A549 (cell line): ENCODE results near the gene AIF1L. TPM values are rescaled to one million over a fixed set of nuclear protein-coding genes. Genes with fewer than 3 reads are reported as not detected.

ENCODE experiments used
- ATAC-seq, 2 experiments: fragments of 200-7000 bp in 1 of 2; fragments of >200 bp in 1 of 2; cut with Nextera tagmentation in 1 of 2; cut with Tn5 transposase in 1 of 2; 3 replicates each; pipeline versions ENCODE4 v1.8.0 to v1.9.1; 2018 to 2020; ENCODE audit warnings: mild to moderate bottlenecking in 1 of 2, moderate library complexity in 1 of 2
- CTCF ChIA-PET: fragments of 300-600 bp; sonication (Branson Sonifier 250); formaldehyde crosslinking; extraction: SDS; loops from one replicate; lab custom pipeline; 2021; ENCODE audit warnings: antibody characterized with exemption, inconsistent platforms; lab: Yijun Ruan, JAX
- POLR2A ChIA-PET: fragments of 350-600 bp; formaldehyde crosslinking; extraction: SDS; loops from one replicate; lab custom pipeline; 2021; ENCODE audit warnings: antibody characterized with exemption, inconsistent platforms; lab: Yijun Ruan, JAX
- DNase-seq, 2 experiments: peaks; one replicate each; pipeline versions ENCODE4 v3.0.0 to v3.0.0-alpha.2; 2011 to 2016; ENCODE audit warnings: low read depth in 1 of 2, low spot score in 1 of 2
- FAIRE-seq: peaks from 2 replicates; lab custom pipeline; 2011; peaks lifted over from hg19 to GRCh38; lab: Jason Lieb, UNC
- H3K27ac ChIP-seq, 2 experiments: fragments of >200 bp; sonication (Bioruptor Twin); formaldehyde crosslinking; 3 replicates each; pipeline ENCODE4 v1.5.1; 2016 to 2017
- H3K4me1 ChIP-seq: fragments of >200 bp; sonication (Bioruptor Twin); formaldehyde crosslinking; 3 replicates; pipeline ENCODE4 v1.6.1; 2016
- H3K4me2 ChIP-seq: fragments of >200 bp; sonication (Bioruptor Twin); formaldehyde crosslinking; 3 replicates; pipeline ENCODE4 v1.6.1; 2016
- H3K4me3 ChIP-seq: fragments of >200 bp; sonication (Bioruptor Twin); formaldehyde crosslinking; 3 replicates; pipeline ENCODE4 v1.5.1; 2016
- H3K9me3 ChIP-seq: fragments of >200 bp; sonication (Bioruptor Twin); formaldehyde crosslinking; 3 replicates; pipeline ENCODE4 v1.6.1; 2016
- CEBPB ChIP-seq, 2 experiments: fragments of >200 bp in 1 of 2; sonication (Bioruptor Twin) in 1 of 2; formaldehyde crosslinking in 1 of 2; IDR thresholded peaks; 2 replicates each; pipeline ENCODE4 v1.6.1; 2012 to 2016
- EHMT2 ChIP-seq: fragments of 200-600 bp; sonication (generic); IDR thresholded peaks from 2 replicates; pipeline ENCODE4 v1.6.1; 2016; ENCODE audit warnings: antibody characterized with exemption, low read depth, mild to moderate bottlenecking, moderate library complexity
- ELK1 ChIP-seq: fragments of 150-350 bp; IDR thresholded peaks from 2 replicates; pipeline ENCODE4 v1.6.1; 2014; ENCODE audit warnings: low read depth, mild to moderate bottlenecking, low read length
- EP300 ChIP-seq, 2 experiments: fragments of >200 bp; sonication (Bioruptor Twin); formaldehyde crosslinking; IDR thresholded peaks; 2 replicates in 1 of 2; 3 replicates in 1 of 2; pipeline ENCODE4 v1.6.1; 2016 to 2017
- ESRRA ChIP-seq: fragments of 150-350 bp; IDR thresholded peaks from 2 replicates; pipeline ENCODE4 v1.6.1; 2014; ENCODE audit warnings: mild to moderate bottlenecking, low read length, borderline replicate concordance
- HOXA7 ChIP-seq: fragments of 250-450 bp; sonication (Bioruptor Pico); IDR thresholded peaks from 2 replicates; pipeline ENCODE4 v1.5.0; 2020; ENCODE audit warnings: mild to moderate bottlenecking, moderate library complexity
- JUNB ChIP-seq: fragments of >200 bp; sonication (Bioruptor Twin); formaldehyde crosslinking; IDR thresholded peaks from 2 replicates; pipeline ENCODE4 v1.6.1; 2016
- MAZ ChIP-seq: fragments of 150-350 bp; IDR thresholded peaks from 2 replicates; pipeline ENCODE4 v1.6.1; 2014; ENCODE audit warnings: antibody characterized with exemption, low read depth, low read length, borderline replicate concordance
- NFE2L2 ChIP-seq: fragments of 150-350 bp; conservative IDR thresholded peaks from 2 replicates; pipeline ENCODE4 v1.6.1; 2014; ENCODE audit warnings: low read length
- NR3C1 ChIP-seq: fragments of >200 bp; sonication (Bioruptor Twin); formaldehyde crosslinking; IDR thresholded peaks from 3 replicates; pipeline ENCODE4 v1.6.1; 2017
- PHF8 ChIP-seq: fragments of 200-600 bp; sonication (generic); IDR thresholded peaks from 2 replicates; pipeline ENCODE4 v1.6.1; 2016; ENCODE audit warnings: low read depth, mild to moderate bottlenecking, antibody characterized with exemption, moderate library complexity, borderline replicate concordance
- POLR2A ChIP-seq: IDR thresholded peaks from 2 replicates; pipeline ENCODE4 v1.6.1; 2012; ENCODE audit warnings: mild to moderate bottlenecking, low read length
- RCOR1 ChIP-seq: fragments of 150-350 bp; IDR thresholded peaks from 2 replicates; pipeline ENCODE4 v1.6.1; 2014; ENCODE audit warnings: antibody characterized with exemption, low read length, low read depth
- RFX5 ChIP-seq: fragments of 450-650 bp; IDR thresholded peaks from 2 replicates; pipeline ENCODE4 v1.7.1; 2014; ENCODE audit warnings: antibody characterized with exemption, mild to moderate bottlenecking, moderate library complexity
- RNF2 ChIP-seq: fragments of 200-600 bp; sonication (generic); IDR thresholded peaks from 2 replicates; pipeline ENCODE4 v1.6.1; 2016; ENCODE audit warnings: low read depth, mild to moderate bottlenecking, antibody characterized with exemption, moderate library complexity, borderline replicate concordance
- SMC3 ChIP-seq: fragments of >200 bp; sonication (Bioruptor Twin); formaldehyde crosslinking; IDR thresholded peaks from 3 replicates; pipeline ENCODE4 v1.6.1; 2018; ENCODE audit warnings: inconsistent platforms
- WGBS: methylation state at CpG from one replicate; pipeline ENCODE4 v1.1.6; 2017; ENCODE audit errors: missing lambda C conversion rate; 5-methylcytosine and 5-hydroxymethylcytosine counted together
- polyA plus RNA-seq, 4 experiments: library from polyadenylated mRNA; depleted of rRNA in 3 of 4; stranded (reverse); fragments of >200 nt; fragmentation: RNase III in 1 of 4; extraction: RNeasy Plus Mini Kit Qiagen cat#74134 plus additional on column Dnase treatment in 1 of 4; gene quantifications; 2 replicates in 3 of 4; 3 replicates in 1 of 4; pipeline ENCODE4 v1.2.3, GENCODE V29; 2011 to 2017
- TF ChIP-seq, protein P1 (sequence below): fragments of 250-450 bp; sonication (Bioruptor Pico); IDR thresholded peaks from 2 replicates; pipeline ENCODE4 v1.5.0; 2021; ENCODE audit warnings: mild to moderate bottlenecking, moderate library complexity, borderline replicate concordance
- TF ChIP-seq, protein P2 (sequence below): fragments of >200 bp; sonication (Bioruptor Twin); formaldehyde crosslinking; IDR thresholded peaks from 2 replicates; pipeline ENCODE4 v1.6.1; 2016
- TF ChIP-seq, protein P3 (sequence below): fragments of >200 bp; sonication (Bioruptor Twin); formaldehyde crosslinking; IDR thresholded peaks from 3 replicates; pipeline ENCODE4 v1.5.1; 2016

The AIF1L gene
- polyA plus RNA-seq, 2 of the 4 experiments (the other 2 are of a cell fraction): 1.6 to 2.8 TPM

DNA sequence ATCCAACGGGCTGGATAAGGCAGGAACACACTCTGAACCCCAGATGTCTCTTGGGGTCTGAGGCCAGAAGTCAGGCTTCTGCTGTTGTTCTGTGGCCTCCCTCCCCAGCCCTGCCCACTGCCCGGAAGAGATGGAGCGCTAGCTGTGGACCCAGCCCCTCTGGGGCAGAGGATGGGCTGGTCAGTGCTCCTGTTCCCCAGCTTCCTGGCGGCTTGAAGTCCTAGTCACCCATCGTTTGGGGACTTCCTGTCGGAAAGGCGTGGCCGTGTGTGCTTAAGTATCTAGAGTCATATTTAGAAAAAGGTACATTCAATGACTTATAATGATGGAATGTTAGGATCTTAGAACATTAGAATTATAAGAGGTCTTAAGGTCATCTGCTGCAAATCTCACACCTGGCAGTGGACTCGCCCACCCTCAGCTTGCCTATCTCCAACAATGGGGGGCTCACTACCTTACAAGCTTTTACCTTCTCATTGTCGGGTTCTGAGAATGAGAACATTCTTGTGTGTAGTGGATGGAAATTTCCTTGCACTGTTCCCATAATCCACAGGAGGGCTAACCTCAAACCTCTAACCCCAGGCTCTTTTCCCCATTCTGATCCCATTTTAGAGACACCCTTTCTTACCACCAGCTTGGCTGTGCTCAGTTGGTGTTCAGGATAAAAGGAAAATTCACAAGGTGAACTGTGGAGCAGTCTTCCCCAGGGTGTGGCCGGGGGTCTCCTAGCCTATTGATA is 13.4 kb upstream of the AIF1L start (continued):
- TF ChIP-seq, protein P1, sequence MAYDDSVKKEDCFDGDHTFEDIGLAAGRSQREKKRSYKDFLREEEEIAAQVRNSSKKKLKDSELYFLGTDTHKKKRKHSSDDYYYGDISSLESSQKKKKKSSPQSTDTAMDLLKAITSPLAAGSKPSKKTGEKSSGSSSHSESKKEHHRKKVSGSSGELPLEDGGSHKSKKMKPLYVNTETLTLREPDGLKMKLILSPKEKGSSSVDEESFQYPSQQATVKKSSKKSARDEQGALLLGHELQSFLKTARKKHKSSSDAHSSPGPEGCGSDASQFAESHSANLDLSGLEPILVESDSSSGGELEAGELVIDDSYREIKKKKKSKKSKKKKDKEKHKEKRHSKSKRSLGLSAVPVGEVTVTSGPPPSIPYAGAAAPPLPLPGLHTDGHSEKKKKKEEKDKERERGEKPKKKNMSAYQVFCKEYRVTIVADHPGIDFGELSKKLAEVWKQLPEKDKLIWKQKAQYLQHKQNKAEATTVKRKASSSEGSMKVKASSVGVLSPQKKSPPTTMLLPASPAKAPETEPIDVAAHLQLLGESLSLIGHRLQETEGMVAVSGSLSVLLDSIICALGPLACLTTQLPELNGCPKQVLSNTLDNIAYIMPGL (CRISPR knock-in tag): no peak

GRCh38 chr9:131084661-131085369 is 11.5 kb upstream of the AIF1L start:
- POLR2A ChIA-PET: no interaction called here
- Histone ChIP-seq H3K27ac (no peak overlapping the region), H3K9me3 (no peaks in the 10 kb centered on the region), H3K4me3 (no peak overlapping the region), H3K4me1 (peaks cover 7% of the 10 kb centered on the region; the same call in 2 of the 3 replicates), H3K4me2 (no peak overlapping the region)
- no peak for TF ChIP-seq RCOR1
- no peak for TF ChIP-seq EP300 (IDR thresholded peaks at IDR 0.05)
- no peak for TF ChIP-seq RNF2
- TF ChIP-seq, protein P2, sequence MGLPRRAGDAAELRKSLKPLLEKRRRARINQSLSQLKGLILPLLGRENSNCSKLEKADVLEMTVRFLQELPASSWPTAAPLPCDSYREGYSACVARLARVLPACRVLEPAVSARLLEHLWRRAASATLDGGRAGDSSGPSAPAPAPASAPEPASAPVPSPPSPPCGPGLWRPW: no peak
- no peak for TF ChIP-seq MAZ
- no peak for TF ChIP-seq ESRRA
- TF ChIP-seq ELK1: no peak
- no peak for TF ChIP-seq HOXA7 (CRISPR knock-in tag)
- no peak for TF ChIP-seq RFX5
- no peak for TF ChIP-seq NFE2L2
- TF ChIP-seq SMC3: no peak
- TF ChIP-seq JUNB: no peak
- no peak for TF ChIP-seq EHMT2
- no peak for TF ChIP-seq POLR2A
- TF ChIP-seq CEBPB (IDR thresholded peaks at IDR 0.05): no peak
- TF ChIP-seq PHF8: no peak
- TF ChIP-seq, protein P3, sequence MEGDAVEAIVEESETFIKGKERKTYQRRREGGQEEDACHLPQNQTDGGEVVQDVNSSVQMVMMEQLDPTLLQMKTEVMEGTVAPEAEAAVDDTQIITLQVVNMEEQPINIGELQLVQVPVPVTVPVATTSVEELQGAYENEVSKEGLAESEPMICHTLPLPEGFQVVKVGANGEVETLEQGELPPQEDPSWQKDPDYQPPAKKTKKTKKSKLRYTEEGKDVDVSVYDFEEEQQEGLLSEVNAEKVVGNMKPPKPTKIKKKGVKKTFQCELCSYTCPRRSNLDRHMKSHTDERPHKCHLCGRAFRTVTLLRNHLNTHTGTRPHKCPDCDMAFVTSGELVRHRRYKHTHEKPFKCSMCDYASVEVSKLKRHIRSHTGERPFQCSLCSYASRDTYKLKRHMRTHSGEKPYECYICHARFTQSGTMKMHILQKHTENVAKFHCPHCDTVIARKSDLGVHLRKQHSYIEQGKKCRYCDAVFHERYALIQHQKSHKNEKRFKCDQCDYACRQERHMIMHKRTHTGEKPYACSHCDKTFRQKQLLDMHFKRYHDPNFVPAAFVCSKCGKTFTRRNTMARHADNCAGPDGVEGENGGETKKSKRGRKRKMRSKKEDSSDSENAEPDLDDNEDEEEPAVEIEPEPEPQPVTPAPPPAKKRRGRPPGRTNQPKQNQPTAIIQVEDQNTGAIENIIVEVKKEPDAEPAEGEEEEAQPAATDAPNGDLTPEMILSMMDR: no peak
- TF ChIP-seq NR3C1: no peak
- no peak for DNase-seq
- 74% methylated on average over 8 of the region's 8 CpGs for WGBS
- 0 out of 6 replicates have a peak, but pooled peaks of 1 of the 2 experiments have one; percentile 22 for ATAC-seq
- CTCF ChIA-PET: interaction anchor here (0.6 to 1.0 kb wide), 5 partner anchors 16 to 1178 kb away, joined by 3 to 5 read pairs (median 4); no protein-coding TSS in a partner anchor
- no peak for FAIRE-seq
